Stimulated activated CD8-positive, alpha-beta memory T cell treated with anti-CD3 and anti-CD28 coated beads, Interleukin-12 subunit alpha, Interleukin-12 subunit beta, amount 100 ng/mL, for 24 hours (primary cell): ENCODE measurements around the gene CD22.
"Not testable (repeated sequence)": the region's sequence is repeated elsewhere in the genome, so short reads cannot be mapped to it uniquely, and the experiment has no call there.

Experiments
- DNase-seq: peaks from one replicate; pipeline ENCODE4 v3.0.0-alpha.2; 2020; ENCODE audit errors: extremely low read depth

Gene CD22

DNA sequence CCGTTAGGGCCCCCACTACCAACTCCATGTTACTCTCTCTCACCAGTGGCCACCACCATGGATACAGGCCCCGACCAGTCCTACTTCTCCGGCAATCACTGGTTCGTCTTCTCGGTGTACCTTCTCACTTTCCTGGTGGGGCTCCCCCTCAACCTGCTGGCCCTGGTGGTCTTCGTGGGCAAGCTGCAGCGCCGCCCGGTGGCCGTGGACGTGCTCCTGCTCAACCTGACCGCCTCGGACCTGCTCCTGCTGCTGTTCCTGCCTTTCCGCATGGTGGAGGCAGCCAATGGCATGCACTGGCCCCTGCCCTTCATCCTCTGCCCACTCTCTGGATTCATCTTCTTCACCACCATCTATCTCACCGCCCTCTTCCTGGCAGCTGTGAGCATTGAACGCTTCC is 29.8 kb downstream of the CD22 start:
- not testable (repeated sequence) for DNase-seq

DNA sequence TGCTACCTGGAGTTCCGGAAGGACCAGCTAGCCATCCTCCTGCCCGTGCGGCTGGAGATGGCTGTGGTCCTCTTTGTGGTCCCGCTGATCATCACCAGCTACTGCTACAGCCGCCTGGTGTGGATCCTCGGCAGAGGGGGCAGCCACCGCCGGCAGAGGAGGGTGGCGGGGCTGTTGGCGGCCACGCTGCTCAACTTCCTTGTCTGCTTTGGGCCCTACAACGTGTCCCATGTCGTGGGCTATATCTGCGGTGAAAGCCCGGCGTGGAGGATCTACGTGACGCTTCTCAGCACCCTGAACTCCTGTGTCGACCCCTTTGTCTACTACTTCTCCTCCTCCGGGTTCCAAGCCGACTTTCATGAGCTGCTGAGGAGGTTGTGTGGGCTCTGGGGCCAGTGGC is 30.4 kb downstream of the CD22 start:
- not testable (repeated sequence) for DNase-seq

DNA sequence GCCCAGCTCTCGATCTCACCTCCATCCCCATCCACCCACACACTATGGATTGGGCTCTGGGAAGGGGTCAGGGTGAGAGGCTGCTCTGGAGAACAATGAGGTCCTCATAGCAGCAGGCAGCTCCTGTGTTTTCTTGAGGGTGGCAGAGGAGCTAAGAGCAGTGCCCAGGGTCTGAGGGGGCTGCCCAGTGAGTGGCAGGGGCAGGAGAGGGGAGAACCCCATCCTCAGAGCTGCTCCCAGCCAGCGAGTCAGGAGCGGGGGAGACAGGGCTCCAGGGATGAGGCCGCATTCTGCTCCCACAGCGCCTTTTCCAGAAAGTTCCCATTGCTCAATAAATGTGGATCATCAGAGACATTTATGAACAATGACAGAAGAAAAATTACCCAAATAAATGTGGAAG is 31.1 kb downstream of the CD22 start:
- not testable (repeated sequence) for DNase-seq

DNA sequence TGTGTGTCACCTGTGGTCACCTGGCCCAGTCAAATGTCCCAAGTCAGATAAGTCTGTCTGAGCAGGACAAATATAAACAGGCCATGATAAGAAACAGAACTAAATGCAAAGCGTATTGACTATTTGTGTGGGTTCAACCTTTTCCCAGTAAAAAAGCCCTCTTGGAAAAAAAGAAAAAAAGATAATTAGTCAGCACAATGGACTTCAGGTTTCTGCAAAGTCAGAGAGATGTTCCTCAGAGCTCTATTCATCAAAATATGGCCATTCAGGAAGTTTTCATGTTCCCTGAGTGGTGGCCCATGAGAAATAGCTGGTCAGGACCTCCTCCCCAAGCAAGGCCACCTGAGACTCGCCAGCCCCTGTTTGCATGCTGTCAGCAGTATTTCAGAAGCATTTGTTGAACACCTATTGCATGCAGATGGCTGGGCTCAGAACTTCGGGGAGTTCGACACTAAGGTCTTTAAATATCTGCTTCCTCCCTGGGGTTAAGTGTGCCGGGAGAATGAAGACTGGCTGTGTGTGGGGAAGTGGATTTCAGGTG is 32.0 kb downstream of the CD22 start:
- no peak for DNase-seq

GRCh38 chr19:35362261-35363000 is 33.4 kb downstream of the CD22 start:
- no peak for DNase-seq

- no peak for DNase-seq
Measured at GRCh38 chr19:35363001-35363590, 34.1 kb downstream of the CD22 start.

DNA sequence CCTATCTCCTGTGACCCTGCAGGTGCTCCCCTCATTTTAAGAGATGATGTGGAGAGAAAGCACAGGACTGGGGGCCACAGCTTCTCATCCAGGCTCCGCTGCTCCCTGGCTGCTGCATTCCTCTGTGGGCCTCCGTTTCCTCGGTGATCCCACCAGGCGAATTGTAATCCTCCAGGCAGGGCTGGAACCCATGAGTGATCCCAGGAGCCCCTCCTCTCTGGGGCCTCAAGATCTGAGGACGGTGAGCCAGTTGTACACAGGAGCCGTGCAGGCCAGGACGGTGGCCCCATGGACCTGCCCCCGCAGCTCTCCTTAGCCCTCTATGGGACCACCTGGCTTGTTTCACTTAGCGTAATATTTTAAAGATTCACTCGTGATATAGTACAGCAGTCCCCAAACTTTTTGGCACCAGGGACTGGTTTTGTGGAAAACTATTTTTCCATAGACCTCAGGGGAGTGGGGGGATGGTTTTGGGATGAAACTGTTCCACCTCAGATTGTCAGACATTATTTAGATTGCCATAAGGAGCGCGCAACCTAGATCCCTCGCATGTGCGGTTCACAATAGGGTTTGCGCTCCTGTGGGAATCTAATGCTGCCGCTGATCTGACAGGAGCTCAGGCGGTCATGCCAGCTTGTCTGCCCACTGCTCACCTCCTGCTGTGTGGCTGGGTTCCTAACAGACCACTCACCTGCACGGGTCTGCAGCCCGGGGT is 34.9 kb downstream of the CD22 start:
- DNase-seq: no peak

GRCh38 chr19:35365303-35365702 is 36.3 kb downstream of the CD22 start:
- no peak for DNase-seq

- no peak for DNase-seq
Measured at GRCh38 chr19:35368378-35368777, 39.4 kb downstream of the CD22 start.

GRCh38 chr19:35369522-35369921 is 40.5 kb downstream of the CD22 start:
- DNase-seq: no peak

DNA sequence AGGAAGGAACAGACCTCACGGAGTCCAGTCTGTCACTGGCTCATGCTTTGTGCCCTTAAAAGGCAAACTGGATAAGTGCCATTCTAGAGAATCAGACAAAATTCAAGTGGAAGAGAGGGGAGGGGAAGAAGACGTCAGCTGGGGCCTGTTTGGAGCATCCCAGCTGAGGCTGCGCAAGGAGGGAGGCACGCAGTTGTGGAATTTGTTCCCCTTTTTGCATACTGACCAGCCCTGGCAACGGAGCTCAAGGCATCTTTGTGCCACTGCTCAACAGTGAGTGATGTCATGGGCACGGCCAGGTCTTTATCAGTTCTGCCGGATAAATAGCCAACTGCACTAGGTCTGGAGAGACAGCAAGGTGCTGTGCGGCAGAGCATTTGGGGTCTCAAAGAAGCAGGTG is 41.7 kb downstream of the CD22 start, which contains the start of gene GPR42:
TSS of gene GPR42 (plus strand) at position 347 of the 400 bp plus-strand sequence. CDS start 292 bp downstream, outside the sequence.
- no peak for DNase-seq

- DNase-seq: no peak
Measured at GRCh38 chr19:35373492-35373891, 44.5 kb downstream of the CD22 start.

- DNase-seq: not testable (repeated sequence)
Measured at GRCh38 chr19:35374031-35374430, 45.0 kb downstream of the CD22 start.

DNA sequence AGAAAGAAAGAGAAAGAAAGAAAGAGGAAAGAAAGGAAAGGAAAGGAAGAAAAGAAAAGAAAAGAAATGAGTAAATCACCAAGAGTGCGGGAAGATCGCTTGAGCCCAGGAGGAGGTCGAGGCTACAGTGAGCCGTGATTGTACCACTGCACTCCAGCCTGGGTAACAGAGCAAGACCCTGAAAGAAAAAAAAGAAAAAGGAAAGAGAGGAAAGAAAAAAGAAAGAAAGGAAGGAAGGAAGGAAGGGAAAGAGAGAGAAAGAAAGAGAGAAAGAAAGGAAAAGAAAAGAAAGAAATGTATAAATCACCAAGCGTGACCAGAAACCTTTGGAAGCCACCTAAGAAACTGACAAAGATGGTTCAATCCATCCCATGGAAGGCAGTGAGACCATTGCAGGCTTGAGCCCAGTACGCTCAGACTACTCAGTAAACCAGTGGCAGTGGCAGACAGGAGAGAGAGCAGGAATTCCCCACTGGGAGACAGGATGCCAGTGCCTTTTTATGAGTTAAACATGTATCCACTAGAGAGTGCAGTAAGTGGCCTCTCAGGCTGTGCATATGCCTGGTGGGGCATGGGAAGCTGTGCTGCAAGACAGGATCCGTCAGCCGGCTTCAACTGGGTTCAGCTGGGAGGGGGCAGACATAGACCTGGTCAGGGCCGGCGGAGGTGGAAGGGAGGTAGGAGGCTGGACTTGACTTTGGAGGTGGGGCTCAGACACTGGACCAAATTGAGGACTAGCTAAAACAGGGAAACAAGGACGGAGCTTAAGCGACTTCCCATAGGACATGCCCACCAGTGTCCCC is 46.7 kb downstream of the CD22 start:
- no peak for DNase-seq

DNA sequence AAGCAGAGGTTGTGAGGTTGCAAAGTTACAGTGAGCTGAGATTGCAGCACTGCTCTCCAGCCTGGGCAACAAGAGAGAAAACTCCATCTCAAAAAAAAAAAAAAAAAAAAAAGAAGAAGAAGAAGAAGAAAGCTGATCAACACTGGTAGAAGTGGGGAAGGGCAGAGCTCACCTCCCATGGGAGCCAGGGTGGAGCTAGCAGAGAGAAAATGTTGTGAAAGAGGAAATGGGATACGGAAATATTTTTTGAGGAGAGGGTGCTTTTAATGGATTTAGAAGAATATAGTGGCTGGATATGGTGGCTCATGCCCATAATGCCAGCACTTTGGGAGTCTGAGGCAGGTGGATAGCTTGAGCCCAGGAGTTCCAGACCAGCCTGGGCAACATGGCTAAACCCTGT is 48.7 kb downstream of the CD22 start:
- no peak for DNase-seq

DNA sequence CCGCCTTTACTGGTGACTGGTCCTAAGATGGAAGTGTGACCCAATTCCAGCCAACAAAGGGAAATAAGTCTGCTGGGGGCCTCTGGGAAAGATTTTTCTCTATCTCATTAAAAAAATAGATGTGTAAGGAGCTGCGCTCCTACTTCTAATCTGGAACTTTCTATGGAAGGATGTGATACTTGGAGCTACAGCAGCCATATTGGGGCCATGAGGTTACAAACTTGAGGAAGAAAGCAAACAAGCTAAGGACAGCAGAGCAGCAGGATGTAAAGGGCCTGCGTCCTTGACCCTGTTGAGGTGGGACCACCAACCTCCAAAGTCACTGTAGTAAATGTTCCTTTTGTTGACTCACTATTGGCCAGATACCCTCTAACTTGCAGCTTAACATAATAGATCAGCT is 49.4 kb downstream of the CD22 start:
- DNase-seq: no peak

DNA sequence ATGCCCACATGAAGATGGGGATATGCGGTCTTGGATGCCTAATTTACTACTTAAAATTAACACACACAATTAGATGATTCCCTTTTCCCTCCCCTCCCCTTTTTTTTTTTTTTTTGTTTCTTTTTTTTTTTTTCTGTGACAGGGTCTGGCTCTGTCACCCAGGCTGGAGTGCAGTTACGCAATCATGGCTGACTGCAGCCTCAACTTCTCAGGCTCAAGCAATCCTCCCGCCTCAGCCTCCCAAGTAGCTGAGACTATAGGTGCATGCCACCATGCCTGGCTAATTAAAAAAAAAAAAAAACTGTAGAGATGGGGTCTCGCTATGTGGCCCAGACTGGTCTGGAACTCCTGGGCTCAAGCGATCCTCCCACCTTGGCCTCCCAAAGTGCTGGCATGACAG is 50.6 kb downstream of the CD22 start:
- DNase-seq: not testable (repeated sequence)

- DNase-seq: no peak
Measured at GRCh38 chr19:35379992-35380391, 51.0 kb downstream of the CD22 start.

DNA sequence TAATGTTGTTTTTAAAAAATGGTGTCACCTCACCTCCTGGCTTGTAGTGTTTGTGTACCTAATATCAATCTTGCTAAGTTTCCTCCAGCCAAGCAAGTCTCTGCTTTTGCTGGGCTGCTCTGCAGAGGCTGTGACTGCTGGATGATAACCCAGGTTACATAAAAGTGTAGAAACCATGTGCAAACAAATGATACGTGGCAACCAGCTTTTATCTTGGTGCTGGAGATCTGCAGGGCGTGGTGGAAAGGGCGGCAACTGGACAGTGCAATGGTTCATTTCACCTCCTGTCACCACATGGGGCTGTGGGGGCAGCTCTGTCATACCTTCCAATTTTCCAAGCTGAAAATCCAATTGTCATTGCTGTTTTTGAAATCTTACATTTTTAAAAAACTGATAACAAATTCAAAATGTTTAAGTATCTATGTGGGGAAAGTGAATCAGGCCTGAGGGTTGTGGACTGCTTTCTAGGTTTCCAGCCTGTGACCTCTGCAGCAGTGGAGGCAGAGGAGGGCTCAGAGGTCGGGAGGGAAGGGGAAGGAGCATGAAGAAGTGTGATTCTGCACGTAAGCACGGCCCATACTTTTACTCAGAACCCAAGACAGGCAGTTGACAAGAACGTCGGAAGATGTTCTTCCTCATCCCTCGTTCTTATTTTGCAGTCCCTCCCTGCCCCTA is 51.6 kb downstream of the CD22 start:
- no peak for DNase-seq

DNA sequence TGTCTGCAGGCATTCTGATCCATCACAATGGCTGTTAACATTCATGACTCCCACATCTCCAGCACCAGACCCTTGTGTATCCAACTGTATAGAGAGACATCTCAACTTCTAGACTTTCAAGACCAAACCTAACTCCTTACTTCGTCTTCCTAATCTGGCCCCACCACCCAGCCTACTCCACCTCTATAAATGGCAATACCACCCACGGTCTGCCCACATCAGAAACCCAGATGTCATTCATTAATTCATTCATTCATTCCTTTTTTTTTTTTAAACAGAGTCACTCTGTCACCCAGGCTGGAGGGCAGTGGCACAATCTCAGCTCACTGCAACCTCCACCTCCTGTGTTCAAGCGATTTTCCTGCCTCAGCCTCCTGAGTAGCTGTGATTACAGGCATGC is 52.3 kb downstream of the CD22 start:
- no peak for DNase-seq

DNA sequence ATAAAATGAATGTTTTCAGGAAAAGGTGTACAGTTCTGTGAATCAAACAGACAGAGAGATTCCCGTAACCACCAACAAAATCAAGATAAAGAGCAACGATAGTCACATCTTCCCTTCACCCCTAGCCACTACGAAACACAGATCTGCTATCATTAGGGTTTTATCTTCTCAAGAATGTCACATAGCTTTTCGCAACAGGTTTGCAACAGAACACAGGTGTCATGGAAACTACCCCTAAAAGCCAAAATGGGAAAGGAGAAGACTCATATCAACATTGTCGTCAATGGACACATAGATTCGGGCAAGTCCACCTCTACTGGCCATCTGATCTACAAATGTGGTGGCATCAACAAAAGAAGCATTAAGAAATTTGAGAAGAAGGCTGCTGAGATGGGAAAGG is 52.9 kb downstream of the CD22 start:
- no peak for DNase-seq
